ENCODE measurements around the gene MYH13.
A peak's percentile ranks its signal among the peaks of the same experiment; 100 is the strongest.

- TF ChIP-seq CTCF (IDR thresholded peaks at IDR 0.05; ENCODE audit: extremely low read depth in 1 of 2, insufficient read depth in 1 of 2, low read depth in 1 of 2, low read length in 2 of 2) (peak in 1 of 2 donors; percentile 1), POLR2AphosphoS5 (IDR thresholded peaks at IDR 0.05; ENCODE audit: insufficient read depth, low read depth, low read length) (no peak), FOS (IDR thresholded peaks at IDR 0.05; ENCODE audit: borderline replicate concordance, insufficient read depth, low read length) (no peak), MYC (IDR thresholded peaks at IDR 0.05; ENCODE audit: low read depth, low read length) (no peak)
These were observed 55.3 kb downstream of the MYH13 start for GRCh38 chr17:10317543-10317834.
